Keratinocyte (primary cell): ENCODE data around the gene SLC4A1AP. TPM values are rescaled to one million over a fixed set of nuclear protein-coding genes. Genes with fewer than 3 reads are reported as not detected.

Experiments used
- DNase-seq: peaks from one replicate; pipeline ENCODE4 v3.0.0-alpha.2; 2011; ENCODE audit warnings: low read depth, missing footprints, low spot score
- FAIRE-seq: peaks from 2 replicates; lab custom pipeline; 2011; peaks lifted over from hg19 to GRCh38; lab: Jason Lieb, UNC
- H2AFZ ChIP-seq: 2 replicates; pipeline ENCODE4 v1.6.0; 2012; ENCODE audit warnings: low read length, control low read depth, inconsistent platforms; ENCODE audit not compliant: control insufficient read depth
- H3K27ac ChIP-seq: 2 replicates; pipeline ENCODE4 v1.5.1; 2011; ENCODE audit warnings: low read length; ENCODE audit not compliant: control insufficient read depth, insufficient read depth
- H3K27me3 ChIP-seq: 3 replicates; pipeline ENCODE4 v1.6.0; 2011; ENCODE audit warnings: low read length; ENCODE audit not compliant: control insufficient read depth, insufficient read depth; ENCODE audit errors: extremely low read depth
- H3K36me3 ChIP-seq, 2 experiments: 2 replicates in 1 of 2; 3 replicates in 1 of 2; pipeline ENCODE4 v1.5.1; 2011; ENCODE audit warnings: low read length in 2 of 2, mild to moderate bottlenecking in 1 of 2; ENCODE audit not compliant: control insufficient read depth in 2 of 2, insufficient read depth in 2 of 2; ENCODE audit errors: extremely low read depth in 1 of 2
- H3K4me1 ChIP-seq: 3 replicates; pipeline ENCODE4 v1.5.1; 2011; ENCODE audit warnings: low read length; ENCODE audit not compliant: control insufficient read depth, insufficient read depth; ENCODE audit errors: extremely low read depth
- H3K4me2 ChIP-seq: 3 replicates; pipeline ENCODE4 v1.6.0; 2011; ENCODE audit warnings: low read depth, low read length; ENCODE audit not compliant: control insufficient read depth, insufficient read depth; ENCODE audit errors: extremely low read depth
- H3K4me3 ChIP-seq, 3 experiments: fragments of 200-600 bp in 1 of 3; sonication (generic) in 1 of 3; 2 replicates in 2 of 3; 3 replicates in 1 of 3; pipeline ENCODE4 v1.5.1; 2011 to 2016; ENCODE audit warnings: low read length in 3 of 3, mild to moderate bottlenecking in 3 of 3, control low read depth in 2 of 3, inconsistent platforms in 1 of 3, low read depth in 1 of 3, mixed read lengths in 1 of 3, mixed run types in 1 of 3, moderate library complexity in 1 of 3; ENCODE audit not compliant: control insufficient read depth in 2 of 3, insufficient read depth in 2 of 3; ENCODE audit errors: extremely low read depth in 1 of 3
- H3K79me2 ChIP-seq: 2 replicates; pipeline ENCODE4 v1.6.0; 2012; ENCODE audit warnings: low read length; ENCODE audit not compliant: control insufficient read depth, insufficient read depth
- H3K9ac ChIP-seq: 3 replicates; pipeline ENCODE4 v1.6.0; 2011; ENCODE audit warnings: low read length; ENCODE audit not compliant: control insufficient read depth, insufficient read depth; ENCODE audit errors: extremely low read depth
- H3K9me1 ChIP-seq: 3 replicates; pipeline ENCODE4 v1.6.0; 2011; ENCODE audit warnings: low read length; ENCODE audit not compliant: control insufficient read depth, insufficient read depth; ENCODE audit errors: extremely low read depth
- H3K9me3 ChIP-seq: 2 replicates; pipeline ENCODE4 v1.5.1; 2012; ENCODE audit warnings: low read depth, low read length; ENCODE audit not compliant: control insufficient read depth
- H4K20me1 ChIP-seq: 3 replicates; pipeline ENCODE4 v1.6.0; 2011; ENCODE audit warnings: low read length; ENCODE audit not compliant: control insufficient read depth, insufficient read depth; ENCODE audit errors: extremely low read depth
- CTCF ChIP-seq, 3 experiments: IDR thresholded peaks in 1 of 3; conservative IDR thresholded peaks in 1 of 3; optimal IDR thresholded peaks in 1 of 3; 2 replicates in 2 of 3; 3 replicates in 1 of 3; pipeline versions ENCODE3 to v1.5.1; 2011; ENCODE audit warnings: low read length in 3 of 3, mild to moderate bottlenecking in 3 of 3, moderate library complexity in 2 of 3, control low read depth in 1 of 3, inconsistent platforms in 1 of 3; ENCODE audit not compliant: insufficient read depth in 2 of 3; ENCODE audit errors: extremely low read depth in 1 of 3
- EZH2 ChIP-seq: IDR thresholded peaks from one replicate; pipeline ENCODE4 v1.6.1; 2012; ENCODE audit warnings: inconsistent platforms, mild to moderate bottlenecking, low read length, moderate library complexity
- dilution Hi-C: fragments of 300-500 bp; cut with MboI; formaldehyde crosslinking; loops from one replicate; pipeline ENCODE4 v1.7.0; 2020; ENCODE audit warnings: low sequenced_read_pairs; ENCODE audit not compliant: extremely low pct_ligation_motif_present
- polyA plus RNA-seq, 5 experiments: library from polyadenylated mRNA; depleted of rRNA in 3 of 5; stranded (reverse) in 3 of 5; stranded (forward) in 1 of 5; unstranded in 1 of 5; fragments of >200 nt; gene quantifications; 1 replicate in 1 of 5; 2 replicates in 3 of 5; 3 replicates in 1 of 5; pipeline versions ENCODE4 v1.2.1 to v1.2.3, GENCODE V29; 2011 to 2012; ENCODE audit warnings: missing spikeins in 2 of 5, low read depth in 1 of 5, low replicate concordance in 1 of 5

The SLC4A1AP gene
- polyA plus RNA-seq, 1 donor (not counting 4 experiments of a cell fraction or from before 2014, with no cell fraction given): 17.0 TPM

DNA sequence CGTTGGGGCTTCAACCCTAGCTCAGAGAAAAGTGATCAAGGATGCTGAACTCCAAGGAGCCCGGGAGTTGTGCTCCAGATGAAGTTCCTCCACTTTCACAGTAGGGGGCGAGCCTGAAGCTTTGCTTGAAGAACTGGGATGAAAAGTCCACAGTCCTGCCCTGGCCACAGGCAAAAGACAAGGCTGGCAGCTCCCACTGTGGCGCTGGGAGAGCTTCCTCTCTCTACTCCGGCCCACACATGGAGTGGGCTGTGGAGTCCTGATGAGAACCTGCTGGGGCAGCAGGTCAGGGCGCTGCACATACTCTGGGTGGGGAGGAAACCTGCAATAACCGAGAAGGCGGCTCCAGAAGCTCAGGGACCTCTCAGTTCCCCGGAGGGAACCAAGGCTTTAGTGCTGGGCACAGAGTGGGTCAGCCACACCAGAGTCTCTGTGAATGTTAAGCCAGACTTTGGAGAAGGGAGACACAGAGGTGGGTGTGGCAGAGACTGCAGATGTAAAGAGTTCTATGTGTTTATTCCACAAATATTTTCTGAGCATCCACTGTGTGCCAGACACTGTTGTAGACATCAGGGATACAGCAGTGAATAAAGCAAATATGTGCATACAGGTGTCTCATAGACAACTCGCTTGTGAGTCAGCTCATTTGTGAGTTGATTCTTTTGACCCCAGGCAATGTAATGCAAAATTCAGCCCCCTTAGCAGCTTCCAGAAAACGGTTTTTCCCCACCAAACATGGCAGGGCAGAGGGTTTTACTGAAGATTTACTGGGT, 59.9 kb downstream of the SLC4A1AP start:
- H3K9ac ChIP-seq: no peak overlapping the region
- TF ChIP-seq EZH2 (no peak), CTCF (optimal IDR thresholded peaks at IDR 0.05 in 1 of 3, IDR thresholded peaks at IDR 0.05 in 1 of 3, conservative IDR thresholded peaks at IDR 0.05 in 1 of 3; ENCODE audit: extremely low read depth in 1 of 3, insufficient read depth in 2 of 3, low read length in 3 of 3) (peak; percentile 70 to 90 (median 87))
- DNase-seq (peak; percentile 33), FAIRE-seq (peak; percentile 34)
- no peaks in the 10 kb centered on the region for H3K9me1 ChIP-seq
- H3K36me3 ChIP-seq: no peaks in the 10 kb centered on the region
- H3K4me2 ChIP-seq: no peak overlapping the region
- no peaks in the 10 kb centered on the region for H4K20me1 ChIP-seq
- no peaks in the 10 kb centered on the region for H3K9me3 ChIP-seq
- H2AFZ ChIP-seq: peak overlapping the region; percentile 37
- dilution Hi-C loops: no loop called here
- H3K4me1 ChIP-seq: peaks cover 21% of the 10 kb centered on the region
- H3K4me3 ChIP-seq: no peak overlapping the region
- no peaks in the 10 kb centered on the region for H3K79me2 ChIP-seq
- H3K27ac ChIP-seq: no peak overlapping the region
- H3K27me3 ChIP-seq: no peaks in the 10 kb centered on the region

DNA sequence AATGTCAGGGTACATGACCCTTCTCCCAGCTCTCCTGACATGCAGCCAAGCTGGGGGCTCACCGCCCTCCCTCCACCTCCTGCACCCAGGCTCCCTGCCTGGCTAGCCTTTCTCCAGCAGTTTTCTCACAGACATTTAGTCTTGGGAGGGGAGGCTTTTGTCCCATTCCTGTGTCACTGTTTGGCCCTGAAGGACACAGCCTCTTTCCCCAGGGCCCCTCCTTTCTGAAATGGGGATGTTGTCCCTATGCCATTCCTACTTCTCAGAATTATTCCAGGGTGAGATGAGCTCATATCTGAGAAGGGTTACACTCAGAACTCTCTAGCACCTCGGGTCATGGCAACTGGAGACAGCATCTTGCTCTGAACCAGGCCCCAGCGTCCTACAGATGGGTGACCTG, 60.5 kb downstream of the SLC4A1AP start:
- no peak overlapping the region for H3K4me2 ChIP-seq
- FAIRE-seq (no peak), DNase-seq (no peak)
- H3K9me1 ChIP-seq: no peaks in the 10 kb centered on the region
- H3K4me1 ChIP-seq: peaks cover 21% of the 10 kb centered on the region
- H3K9ac ChIP-seq: no peak overlapping the region
- no peak overlapping the region for H3K4me3 ChIP-seq
- TF ChIP-seq CTCF (optimal IDR thresholded peaks at IDR 0.05 in 1 of 3, IDR thresholded peaks at IDR 0.05 in 1 of 3, conservative IDR thresholded peaks at IDR 0.05 in 1 of 3; ENCODE audit: extremely low read depth in 1 of 3, insufficient read depth in 2 of 3, low read length in 3 of 3): no peak
- no peak for TF ChIP-seq EZH2
- no peaks in the 10 kb centered on the region for H3K9me3 ChIP-seq
- no peak overlapping the region for H2AFZ ChIP-seq
- H4K20me1 ChIP-seq: no peaks in the 10 kb centered on the region
- no peak overlapping the region for H3K27ac ChIP-seq
- H3K36me3 ChIP-seq: no peaks in the 10 kb centered on the region
- dilution Hi-C loops: no loop called here
- no peaks in the 10 kb centered on the region for H3K79me2 ChIP-seq
- H3K27me3 ChIP-seq: no peaks in the 10 kb centered on the region
